GM21825 (cell line): ENCODE measurements around the gene NGRN.
"Not testable (repeated sequence)": the region's sequence is repeated elsewhere in the genome, so short reads cannot be mapped to it uniquely, and the experiment has no call there.

Experiments
- ATAC-seq: cut with Tn5 transposase; IDR thresholded peaks from one replicate; pipeline ENCODE4 v1.9.1; 2021; ENCODE audit warnings: mild to moderate bottlenecking, moderate library complexity; ENCODE audit not compliant: unreplicated experiment

Gene NGRN

GRCh38 chr15:90233387-90234095 lies 31.9 kb upstream of the NGRN start, which contains the start of gene CIB1:
Gene CIB1 (minus strand): TSS chr15:90233941. CDS start chr15:90233885, 56 bp downstream.
- peak; percentile 86 for ATAC-seq

DNA sequence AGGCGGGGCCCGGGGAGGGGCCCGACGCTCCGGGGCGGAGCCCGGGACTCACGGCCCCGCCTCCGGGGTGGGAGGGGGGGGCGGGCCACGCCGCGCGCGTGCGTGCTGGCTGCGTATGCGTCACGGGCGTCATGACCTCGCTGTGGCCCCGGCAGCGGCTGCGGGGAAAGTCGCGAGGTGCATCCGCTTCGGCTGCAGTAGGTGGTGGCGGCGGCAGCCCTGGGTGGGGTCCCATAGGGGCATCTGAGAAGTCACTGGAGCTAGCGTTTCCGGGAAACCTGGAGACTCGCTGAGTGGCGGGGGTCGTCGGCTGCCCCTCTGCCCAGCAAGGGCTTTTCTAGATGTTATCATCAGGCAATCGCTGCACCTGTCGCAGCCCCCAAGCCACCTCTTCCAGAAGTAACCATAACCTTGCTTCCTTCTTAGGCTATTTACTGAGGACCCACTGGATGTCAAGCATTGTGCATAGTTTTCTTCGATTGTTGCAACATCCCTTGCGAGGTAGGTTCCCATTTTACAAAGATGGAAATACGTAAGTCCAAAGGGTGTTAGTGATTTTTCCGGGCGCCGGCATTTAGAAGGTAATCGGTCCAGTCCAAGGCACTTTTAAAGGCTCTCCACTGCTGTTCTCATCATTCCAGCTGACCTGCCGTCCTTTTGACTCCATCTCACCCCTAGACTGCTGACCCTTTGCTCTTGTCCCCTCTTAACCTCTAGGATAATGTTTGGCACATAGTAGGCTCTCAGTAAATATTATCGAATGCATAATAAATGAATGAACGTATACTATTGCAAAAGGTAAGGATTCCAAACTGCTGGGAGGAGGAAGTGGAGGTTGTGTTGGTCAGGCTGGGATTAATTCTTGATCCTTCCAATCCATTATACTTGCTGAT lies 31.1 kb upstream of the NGRN start, which contains the start of gene GDPGP1:
Gene GDPGP1 (plus strand): TSS at position 114 of the 893 bp plus-strand sequence. CDS start 6,700 bp downstream, outside the sequence.
- no peak for ATAC-seq

- no peak for ATAC-seq
These were observed 26.1 kb upstream of the NGRN start for GRCh38 chr15:90239371-90239770.

DNA sequence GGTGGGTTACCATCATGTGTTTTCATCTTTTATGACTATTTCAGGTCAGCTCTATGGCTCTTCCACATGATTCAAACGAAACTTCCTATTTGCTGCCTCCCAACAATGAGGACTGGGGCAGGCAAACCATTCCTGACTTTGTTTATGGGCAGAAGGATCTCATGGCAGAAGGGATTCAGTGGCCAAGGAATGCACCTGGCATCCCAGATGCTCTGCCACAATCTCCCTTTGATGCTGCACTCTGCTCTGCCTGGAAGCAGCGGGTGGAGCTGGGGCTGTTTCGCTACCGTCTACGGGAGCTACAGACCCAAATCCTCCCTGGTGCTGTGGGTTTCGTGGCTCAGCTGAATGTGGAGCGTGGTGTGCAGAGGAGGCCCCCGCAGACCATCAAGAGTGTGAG lies 24.6 kb upstream of the NGRN start:
- ATAC-seq, result no peak

DNA sequence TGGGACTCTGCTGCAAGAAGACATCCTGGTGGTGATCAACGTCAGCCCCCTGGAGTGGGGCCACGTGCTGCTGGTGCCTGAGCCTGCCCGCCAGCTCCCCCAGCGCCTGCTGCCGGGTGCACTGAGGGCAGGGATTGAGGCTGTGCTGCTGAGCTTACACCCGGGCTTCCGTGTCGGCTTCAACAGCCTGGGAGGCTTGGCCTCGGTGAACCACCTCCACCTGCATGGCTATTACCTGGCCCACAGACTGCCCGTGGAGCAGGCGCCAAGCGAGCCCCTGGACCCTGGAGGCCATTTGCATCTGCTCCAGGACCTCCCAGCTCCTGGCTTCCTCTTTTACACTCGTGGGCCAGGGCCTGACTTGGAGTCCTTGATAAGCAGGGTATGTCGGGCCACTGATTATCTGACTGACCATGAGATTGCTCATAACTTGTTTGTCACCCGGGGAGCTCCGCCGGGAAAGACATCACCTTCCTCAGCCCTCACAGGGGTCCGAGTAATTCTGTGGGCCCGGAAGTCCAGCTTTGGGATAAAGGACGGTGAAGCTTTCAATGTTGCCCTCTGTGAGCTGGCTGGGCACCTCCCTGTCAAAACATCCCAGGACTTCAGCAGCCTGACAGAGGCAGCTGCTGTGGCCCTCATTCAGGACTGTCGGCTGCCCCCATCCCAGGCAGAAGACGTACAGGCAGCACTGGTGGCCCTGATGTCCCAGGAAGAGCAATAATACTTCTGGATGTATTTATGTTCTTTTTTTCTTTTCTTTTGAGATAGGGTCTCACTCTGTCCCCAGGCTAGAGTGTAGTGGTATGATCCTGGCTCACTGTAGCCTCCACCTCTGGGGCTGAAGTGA lies 23.9 kb upstream of the NGRN start:
- no peak for ATAC-seq

DNA sequence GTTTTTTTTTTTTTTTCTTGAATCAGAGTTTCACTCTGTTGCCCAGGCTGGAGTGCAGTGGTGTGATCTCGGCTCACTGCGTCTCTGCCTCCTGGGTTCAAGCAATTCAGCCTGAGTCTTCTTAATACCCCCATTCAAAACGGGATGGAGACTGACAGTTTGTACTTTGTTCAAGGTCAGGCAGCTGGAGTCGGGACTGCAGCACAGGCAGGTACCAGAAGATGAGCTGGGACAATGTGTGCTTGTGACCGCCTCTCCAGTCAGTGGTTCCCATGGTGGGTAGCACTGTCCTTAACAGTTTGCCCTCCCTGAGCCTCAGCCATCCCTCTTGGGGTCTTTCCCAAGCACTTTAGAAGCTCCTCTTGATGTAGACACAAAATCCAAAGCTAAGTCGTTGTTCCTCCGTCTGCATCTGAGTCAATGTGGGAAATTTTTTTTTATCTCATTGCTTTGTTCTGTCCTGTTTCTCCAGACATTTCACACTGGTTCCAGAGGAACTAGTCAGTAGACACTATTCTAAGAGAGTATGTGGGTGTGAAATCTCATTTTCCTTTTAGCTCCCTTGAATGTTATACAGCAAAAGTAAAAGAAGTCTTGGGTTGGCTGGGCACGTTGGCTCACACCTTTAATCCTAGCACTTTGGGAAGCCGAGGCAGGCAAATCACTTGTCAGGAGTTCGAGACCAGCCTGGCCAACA lies 21.4 kb upstream of the NGRN start:
- no peak for ATAC-seq

GRCh38 chr15:90248789-90249202 lies 16.7 kb upstream of the NGRN start:
- ATAC-seq, result no peak

GRCh38 chr15:90249203-90249863 lies 16.1 kb upstream of the NGRN start, which contains the start of gene TTLL13:
Gene TTLL13 (plus strand): TSS chr15:90249556. CDS start chr15:90250631, 1,075 bp downstream.
- peak; percentile 61 for ATAC-seq

- ATAC-seq, result no peak
These were observed 7.7 kb upstream of the NGRN start for GRCh38 chr15:90257776-90258175.

GRCh38 chr15:90259524-90259923 lies 5.9 kb upstream of the NGRN start:
- ATAC-seq, result peak; percentile 75

DNA sequence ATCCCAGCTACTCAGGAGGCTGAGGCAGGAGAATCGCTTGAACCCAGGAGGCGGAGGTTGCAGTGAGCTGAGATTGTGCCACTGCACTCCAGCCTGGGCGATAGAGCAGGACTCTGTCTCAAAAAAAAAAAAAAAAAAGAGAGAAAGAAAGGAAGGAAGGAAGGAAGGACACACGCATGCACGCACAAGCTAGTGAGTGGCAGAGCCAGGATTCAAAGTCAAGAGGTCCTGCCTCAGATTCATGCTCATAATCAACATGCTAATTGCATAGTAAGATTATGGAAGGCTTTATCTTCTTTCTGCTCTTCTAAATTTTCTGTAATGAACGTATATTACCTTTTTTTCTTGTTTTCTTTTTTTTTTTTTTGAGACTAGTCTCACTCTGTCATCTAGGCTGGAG lies 4.7 kb upstream of the NGRN start:
- not testable (repeated sequence) for ATAC-seq

DNA sequence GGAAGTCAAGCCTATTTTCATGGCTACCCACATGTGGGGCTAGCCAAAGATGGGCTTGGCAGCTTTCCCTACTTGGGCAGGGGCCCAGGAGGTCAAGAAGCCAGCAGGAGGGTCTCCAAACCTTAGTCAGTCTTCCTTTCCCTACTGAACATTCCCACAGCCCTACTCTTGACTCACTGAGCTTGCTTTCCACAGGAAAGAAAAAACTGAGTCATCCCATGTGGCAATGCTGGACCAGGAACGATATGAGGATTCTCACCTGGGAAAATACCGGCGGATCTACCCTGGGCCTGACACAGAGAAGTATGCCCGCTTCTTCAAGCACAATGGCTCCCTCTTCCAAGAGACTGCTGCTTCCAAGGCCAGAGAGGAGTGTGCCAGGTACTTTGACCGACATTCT lies 3.7 kb upstream of the NGRN start:
- no peak for ATAC-seq

GRCh38 chr15:90262426-90262825 lies 3.0 kb upstream of the NGRN start:
- ATAC-seq, result no peak

GRCh38 chr15:90264671-90265070 lies 801 bp upstream of the NGRN start:
- no peak for ATAC-seq

DNA sequence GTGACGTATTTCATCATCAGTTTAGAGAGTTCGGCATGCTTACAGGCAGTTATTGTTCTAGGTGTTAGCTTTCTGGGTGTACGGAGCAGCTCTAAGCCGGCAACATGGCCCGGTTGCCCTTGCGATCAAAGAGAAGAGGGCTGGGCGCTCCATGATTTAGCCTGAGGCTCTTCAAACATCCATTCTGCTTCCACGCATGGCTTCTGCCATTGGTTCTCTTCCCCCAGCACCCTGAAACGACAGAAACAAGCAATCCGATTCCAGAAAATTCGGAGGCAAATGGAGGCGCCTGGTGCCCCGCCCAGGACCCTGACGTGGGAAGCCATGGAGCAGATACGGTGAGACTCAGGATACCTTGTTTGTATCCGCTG lies 574 bp downstream of the NGRN start:
- ATAC-seq, result peak; percentile 16

- ATAC-seq, result no peak
These were observed 1.0 kb downstream of the NGRN start for GRCh38 chr15:90266485-90266884.

GRCh38 chr15:90268415-90268814 lies 2.9 kb downstream of the NGRN start:
- no peak for ATAC-seq

- ATAC-seq, result no peak
These were observed 5.2 kb downstream of the NGRN start for GRCh38 chr15:90270502-90271150.

DNA sequence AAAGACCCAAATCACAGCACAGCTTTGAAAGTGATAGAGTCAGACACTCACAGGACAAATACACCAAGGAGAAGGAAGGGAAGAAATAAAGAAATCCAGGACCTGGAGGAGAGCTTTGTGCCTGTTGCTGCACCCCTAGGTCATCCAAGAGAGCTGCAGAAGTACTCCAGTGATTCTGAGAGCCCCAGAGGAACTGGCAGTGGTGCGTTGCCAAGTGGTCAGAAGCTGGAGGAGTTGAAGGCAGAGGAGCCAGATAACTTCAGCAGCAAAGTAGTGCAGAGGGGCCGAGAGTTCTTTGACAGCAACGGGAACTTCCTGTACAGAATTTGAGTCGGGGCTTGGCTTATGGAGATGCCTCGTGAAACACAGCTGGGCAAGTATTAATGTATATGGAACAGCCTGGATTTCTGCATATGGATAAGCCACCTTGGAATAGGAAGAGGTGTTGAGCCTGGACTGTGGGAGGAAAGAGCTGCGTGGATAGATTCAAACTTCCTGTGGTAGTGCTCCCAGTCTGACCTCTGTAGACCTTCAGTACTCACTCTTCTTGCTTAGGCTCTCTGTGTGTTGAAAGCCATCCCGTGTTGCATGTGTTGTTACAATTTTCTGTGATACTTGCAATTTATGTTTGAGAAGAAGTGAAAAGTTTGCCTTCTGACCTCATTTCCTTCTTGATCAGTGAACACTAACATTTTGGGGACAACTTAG lies 6.1 kb downstream of the NGRN start:
- no peak for ATAC-seq
